ENCODE results near the gene DERL2. TPM values are rescaled to one million over a fixed set of nuclear protein-coding genes. Genes with fewer than 3 reads are reported as not detected.

The DERL2 gene
- total RNA-seq, 6 experiments from 2014 or later: 31.2 to 47.9 (median 43.2) TPM

- peak; percentile 54 to 66 (median 66) for DNase-seq
- ATAC-seq: peak; percentile 70 to 85 (median 74)
Measured at GRCh38 chr17:5500589-5501391, 14.8 kb upstream of the DERL2 start.

DNA sequence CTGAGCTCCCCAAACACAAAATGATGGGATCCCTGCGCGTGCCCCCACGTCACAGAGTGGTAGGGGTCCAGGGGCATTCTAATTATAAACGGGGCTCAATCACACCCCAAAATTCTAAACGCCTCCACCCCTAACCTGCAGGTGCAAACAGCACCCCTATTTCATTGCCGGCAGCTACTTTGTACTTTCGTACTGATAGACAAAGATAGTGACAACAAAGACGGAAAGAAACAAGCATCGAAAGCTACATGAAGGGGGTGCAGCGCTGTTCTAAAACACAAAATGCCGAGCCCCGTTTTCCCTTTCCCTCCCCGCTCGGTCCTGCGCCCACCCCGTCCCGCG is 14.2 kb upstream of the DERL2 start:
- no peak for ATAC-seq
- H3K36me3 ChIP-seq: no peaks in the 10 kb centered on the region
- TF ChIP-seq, protein P1, sequence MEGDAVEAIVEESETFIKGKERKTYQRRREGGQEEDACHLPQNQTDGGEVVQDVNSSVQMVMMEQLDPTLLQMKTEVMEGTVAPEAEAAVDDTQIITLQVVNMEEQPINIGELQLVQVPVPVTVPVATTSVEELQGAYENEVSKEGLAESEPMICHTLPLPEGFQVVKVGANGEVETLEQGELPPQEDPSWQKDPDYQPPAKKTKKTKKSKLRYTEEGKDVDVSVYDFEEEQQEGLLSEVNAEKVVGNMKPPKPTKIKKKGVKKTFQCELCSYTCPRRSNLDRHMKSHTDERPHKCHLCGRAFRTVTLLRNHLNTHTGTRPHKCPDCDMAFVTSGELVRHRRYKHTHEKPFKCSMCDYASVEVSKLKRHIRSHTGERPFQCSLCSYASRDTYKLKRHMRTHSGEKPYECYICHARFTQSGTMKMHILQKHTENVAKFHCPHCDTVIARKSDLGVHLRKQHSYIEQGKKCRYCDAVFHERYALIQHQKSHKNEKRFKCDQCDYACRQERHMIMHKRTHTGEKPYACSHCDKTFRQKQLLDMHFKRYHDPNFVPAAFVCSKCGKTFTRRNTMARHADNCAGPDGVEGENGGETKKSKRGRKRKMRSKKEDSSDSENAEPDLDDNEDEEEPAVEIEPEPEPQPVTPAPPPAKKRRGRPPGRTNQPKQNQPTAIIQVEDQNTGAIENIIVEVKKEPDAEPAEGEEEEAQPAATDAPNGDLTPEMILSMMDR (IDR thresholded peaks at IDR 0.05): no peak
- TF ChIP-seq POLR2A (IDR thresholded peaks at IDR 0.05): no peak
- intact Hi-C loops (cut with DNase I): no loop called here
- 4% methylated on average over 12 of the region's 18 CpGs for WGBS (ENCODE audit: insufficient coverage, low coverage, low lambda C conversion rate, missing lambda C conversion rate)
- no peaks in the 10 kb centered on the region for H3K27me3 ChIP-seq
- peaks cover 0 to 5% (median 0%) of the 10 kb centered on the region in 4 donors for H3K4me1 ChIP-seq
- H3K27ac ChIP-seq: no peak overlapping the region
- DNase-seq: no peak
- peak overlapping the region in 2 of 3 donors; percentile 21 to 39 for H3K4me3 ChIP-seq
- H3K9me3 ChIP-seq: no peaks in the 10 kb centered on the region

More at GRCh38 chr17:5500589-5501391, 14.8 kb upstream of the DERL2 start:
- intact Hi-C loops (cut with DNase I): no loop called here
- TF ChIP-seq POLR2A (IDR thresholded peaks at IDR 0.05): no peak
- TF ChIP-seq, protein P1 (IDR thresholded peaks at IDR 0.05): no peak
- H3K27me3 ChIP-seq: no peaks in the 10 kb centered on the region
- peaks cover 0 to 5% (median 0%) of the 10 kb centered on the region in 4 donors for H3K4me1 ChIP-seq
- H3K9me3 ChIP-seq: no peaks in the 10 kb centered on the region
- 0% methylated on average over 3 of the region's 67 CpGs for whole genome bisulfite sequencing (ENCODE audit: insufficient coverage, low coverage, low lambda C conversion rate, missing lambda C conversion rate)
- H3K36me3 ChIP-seq: no peaks in the 10 kb centered on the region
- H3K4me3 ChIP-seq: peak overlapping the region; percentile 21 to 39 (median 25)
- H3K27ac ChIP-seq: no peak overlapping the region

GRCh38 chr17:5499476-5500231 is 13.7 kb upstream of the DERL2 start:
- H3K27ac ChIP-seq: no peak overlapping the region
- H3K4me1 ChIP-seq: peaks cover 0 to 5% (median 0%) of the 10 kb centered on the region in 4 donors
- no peaks in the 10 kb centered on the region for H3K36me3 ChIP-seq
- H3K27me3 ChIP-seq: no peaks in the 10 kb centered on the region
- DNase-seq: no peak
- intact Hi-C loops (cut with DNase I): no loop called here
- TF ChIP-seq, protein P1 (IDR thresholded peaks at IDR 0.05): no peak
- no peak for TF ChIP-seq POLR2A (IDR thresholded peaks at IDR 0.05)
- H3K4me3 ChIP-seq: no peak overlapping the region
- WGBS (ENCODE audit: insufficient coverage, low coverage, low lambda C conversion rate, missing lambda C conversion rate): 36% methylated on average over 11 of the region's 44 CpGs
- no peak for ATAC-seq
- H3K9me3 ChIP-seq: no peaks in the 10 kb centered on the region

DNA sequence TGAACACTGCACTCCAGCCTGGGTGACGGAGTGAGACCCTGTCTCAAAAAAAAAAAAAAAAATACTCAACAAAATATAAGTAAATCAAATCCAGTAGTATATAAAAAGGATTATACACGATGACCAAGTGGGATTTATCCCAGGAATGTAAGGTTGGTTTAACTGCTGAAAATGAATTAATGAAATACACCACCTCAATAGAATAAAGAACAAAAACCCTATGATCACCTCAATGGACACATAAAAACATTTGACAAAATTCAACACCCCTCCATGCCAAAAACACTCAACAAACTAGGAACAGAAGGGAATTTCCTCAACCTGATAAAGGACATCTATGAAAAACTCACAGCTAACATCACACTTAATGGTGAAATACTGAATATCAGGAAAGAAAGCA is 7.0 kb upstream of the DERL2 start:
- H3K4me1 ChIP-seq: peaks cover 0 to 5% (median 0%) of the 10 kb centered on the region in 4 donors
- peaks cover 0 to 23% (median 12%) of the 10 kb centered on the region in 4 donors for H3K36me3 ChIP-seq
- intact Hi-C loops (cut with DNase I): no loop called here
- H3K9me3 ChIP-seq: no peaks in the 10 kb centered on the region
- no peak for TF ChIP-seq POLR2A (IDR thresholded peaks at IDR 0.05)
- TF ChIP-seq, protein P1 (IDR thresholded peaks at IDR 0.05): no peak
- H3K27me3 ChIP-seq: no peaks in the 10 kb centered on the region
- H3K4me3 ChIP-seq: no peak overlapping the region
- DNase-seq (no peak), ATAC-seq (no peak)
- no peak overlapping the region for H3K27ac ChIP-seq
- WGBS (ENCODE audit: insufficient coverage, low coverage, low lambda C conversion rate, missing lambda C conversion rate): 95% methylated on average over 2 of the region's 2 CpGs
